Keratinocyte (primary cell): Measurements from ENCODE around the gene RPRD1B. TPM values are rescaled to one million over a fixed set of nuclear protein-coding genes. Genes with fewer than 3 reads are reported as not detected.

Source experiments
- DNase-seq: peaks from one replicate; pipeline ENCODE4 v3.0.0-alpha.2; 2011; ENCODE audit warnings: low read depth, missing footprints, low spot score
- FAIRE-seq: peaks from 2 replicates; lab custom pipeline; 2011; peaks lifted over from hg19 to GRCh38; lab: Jason Lieb, UNC
- H2AFZ ChIP-seq: 2 replicates; pipeline ENCODE4 v1.6.0; 2012; ENCODE audit warnings: low read length, control low read depth, inconsistent platforms; ENCODE audit not compliant: control insufficient read depth
- H3K27ac ChIP-seq: 2 replicates; pipeline ENCODE4 v1.5.1; 2011; ENCODE audit warnings: low read length; ENCODE audit not compliant: control insufficient read depth, insufficient read depth
- H3K27me3 ChIP-seq: 3 replicates; pipeline ENCODE4 v1.6.0; 2011; ENCODE audit warnings: low read length; ENCODE audit not compliant: control insufficient read depth, insufficient read depth; ENCODE audit errors: extremely low read depth
- H3K36me3 ChIP-seq, 2 experiments: 2 replicates in 1 of 2; 3 replicates in 1 of 2; pipeline ENCODE4 v1.5.1; 2011; ENCODE audit warnings: low read length in 2 of 2, mild to moderate bottlenecking in 1 of 2; ENCODE audit not compliant: control insufficient read depth in 2 of 2, insufficient read depth in 2 of 2; ENCODE audit errors: extremely low read depth in 1 of 2
- H3K4me1 ChIP-seq: 3 replicates; pipeline ENCODE4 v1.5.1; 2011; ENCODE audit warnings: low read length; ENCODE audit not compliant: control insufficient read depth, insufficient read depth; ENCODE audit errors: extremely low read depth
- H3K4me2 ChIP-seq: 3 replicates; pipeline ENCODE4 v1.6.0; 2011; ENCODE audit warnings: low read depth, low read length; ENCODE audit not compliant: control insufficient read depth, insufficient read depth; ENCODE audit errors: extremely low read depth
- H3K4me3 ChIP-seq, 3 experiments: fragments of 200-600 bp in 1 of 3; sonication (generic) in 1 of 3; 2 replicates in 2 of 3; 3 replicates in 1 of 3; pipeline ENCODE4 v1.5.1; 2011 to 2016; ENCODE audit warnings: low read length in 3 of 3, mild to moderate bottlenecking in 3 of 3, control low read depth in 2 of 3, inconsistent platforms in 1 of 3, low read depth in 1 of 3, mixed read lengths in 1 of 3, mixed run types in 1 of 3, moderate library complexity in 1 of 3; ENCODE audit not compliant: control insufficient read depth in 2 of 3, insufficient read depth in 2 of 3; ENCODE audit errors: extremely low read depth in 1 of 3
- H3K79me2 ChIP-seq: 2 replicates; pipeline ENCODE4 v1.6.0; 2012; ENCODE audit warnings: low read length; ENCODE audit not compliant: control insufficient read depth, insufficient read depth
- H3K9ac ChIP-seq: 3 replicates; pipeline ENCODE4 v1.6.0; 2011; ENCODE audit warnings: low read length; ENCODE audit not compliant: control insufficient read depth, insufficient read depth; ENCODE audit errors: extremely low read depth
- H3K9me1 ChIP-seq: 3 replicates; pipeline ENCODE4 v1.6.0; 2011; ENCODE audit warnings: low read length; ENCODE audit not compliant: control insufficient read depth, insufficient read depth; ENCODE audit errors: extremely low read depth
- H3K9me3 ChIP-seq: 2 replicates; pipeline ENCODE4 v1.5.1; 2012; ENCODE audit warnings: low read depth, low read length; ENCODE audit not compliant: control insufficient read depth
- H4K20me1 ChIP-seq: 3 replicates; pipeline ENCODE4 v1.6.0; 2011; ENCODE audit warnings: low read length; ENCODE audit not compliant: control insufficient read depth, insufficient read depth; ENCODE audit errors: extremely low read depth
- CTCF ChIP-seq, 3 experiments: IDR thresholded peaks in 1 of 3; conservative IDR thresholded peaks in 1 of 3; optimal IDR thresholded peaks in 1 of 3; 2 replicates in 2 of 3; 3 replicates in 1 of 3; pipeline versions ENCODE3 to v1.5.1; 2011; ENCODE audit warnings: low read length in 3 of 3, mild to moderate bottlenecking in 3 of 3, moderate library complexity in 2 of 3, control low read depth in 1 of 3, inconsistent platforms in 1 of 3; ENCODE audit not compliant: insufficient read depth in 2 of 3; ENCODE audit errors: extremely low read depth in 1 of 3
- EZH2 ChIP-seq: IDR thresholded peaks from one replicate; pipeline ENCODE4 v1.6.1; 2012; ENCODE audit warnings: inconsistent platforms, mild to moderate bottlenecking, low read length, moderate library complexity
- dilution Hi-C: fragments of 300-500 bp; cut with MboI; formaldehyde crosslinking; loops from one replicate; pipeline ENCODE4 v1.7.0; 2020; ENCODE audit warnings: low sequenced_read_pairs; ENCODE audit not compliant: extremely low pct_ligation_motif_present
- polyA plus RNA-seq, 5 experiments: library from polyadenylated mRNA; depleted of rRNA in 3 of 5; stranded (reverse) in 3 of 5; stranded (forward) in 1 of 5; unstranded in 1 of 5; fragments of >200 nt; gene quantifications; 1 replicate in 1 of 5; 2 replicates in 3 of 5; 3 replicates in 1 of 5; pipeline versions ENCODE4 v1.2.1 to v1.2.3, GENCODE V29; 2011 to 2012; ENCODE audit warnings: missing spikeins in 2 of 5, low read depth in 1 of 5, low replicate concordance in 1 of 5

The RPRD1B gene
- polyA plus RNA-seq, 1 donor (not counting 4 experiments of a cell fraction or from before 2014, with no cell fraction given) = 19.9 TPM

GRCh38 chr20:37995856-37996605 lies 37.5 kb upstream of the RPRD1B start:
- FAIRE-seq (no peak), DNase-seq (no peak)
- Histone ChIP-seq H3K4me2 (no peak overlapping the region), H3K79me2 (no peaks in the 10 kb centered on the region), H4K20me1 (no peaks in the 10 kb centered on the region), H3K4me1 (peaks cover 15% of the 10 kb centered on the region), H3K9ac (no peak overlapping the region), H3K9me1 (peaks cover 3% of the 10 kb centered on the region), H3K4me3 (no peak overlapping the region), H3K36me3 (peaks cover 8 to 52% of the 10 kb centered on the region in 2 experiments), H3K27me3 (no peaks in the 10 kb centered on the region), H2AFZ (no peak overlapping the region), H3K9me3 (no peaks in the 10 kb centered on the region), H3K27ac (no peak overlapping the region)
- dilution Hi-C loops = no loop called here
- TF ChIP-seq CTCF (optimal IDR thresholded peaks at IDR 0.05 in 1 of 3, IDR thresholded peaks at IDR 0.05 in 1 of 3, conservative IDR thresholded peaks at IDR 0.05 in 1 of 3; ENCODE audit: extremely low read depth in 1 of 3, insufficient read depth in 2 of 3, low read length in 3 of 3) (no peak), EZH2 (no peak)

GRCh38 chr20:37997516-37997915 lies 36.0 kb upstream of the RPRD1B start:
- DNase-seq (no peak), FAIRE-seq (no peak)
- Histone ChIP-seq H2AFZ (no peak overlapping the region), H4K20me1 (no peaks in the 10 kb centered on the region), H3K36me3 (peaks cover 10 to 53% of the 10 kb centered on the region in 2 experiments), H3K79me2 (no peaks in the 10 kb centered on the region), H3K4me3 (no peak overlapping the region), H3K27ac (no peak overlapping the region), H3K4me2 (no peak overlapping the region), H3K27me3 (no peaks in the 10 kb centered on the region), H3K9ac (no peak overlapping the region), H3K9me1 (peaks cover 3% of the 10 kb centered on the region), H3K4me1 (peaks cover 16% of the 10 kb centered on the region), H3K9me3 (no peaks in the 10 kb centered on the region)
- TF ChIP-seq EZH2 = no peak
- TF ChIP-seq CTCF (optimal IDR thresholded peaks at IDR 0.05 in 1 of 3, IDR thresholded peaks at IDR 0.05 in 1 of 3, conservative IDR thresholded peaks at IDR 0.05 in 1 of 3; ENCODE audit: extremely low read depth in 1 of 3, insufficient read depth in 2 of 3, low read length in 3 of 3) = no peak
- dilution Hi-C loops = no loop called here
